Mesenchymal stem cell (in vitro differentiated cells and primary cell): ENCODE results near the gene PDZD2.

Experiments used
- DNase-seq: peaks from one replicate; pipeline ENCODE4 v3.0.0-alpha.2; 2013
- H2AFZ ChIP-seq: one replicate; pipeline ENCODE4 v1.6.1; 2013; ENCODE audit warnings: low read depth, mild to moderate bottlenecking, control low read depth, inconsistent platforms, low read length, moderate library complexity
- H2AK5ac ChIP-seq: 2 replicates; pipeline ENCODE4 v1.6.1; 2013; ENCODE audit warnings: low read length, moderate library complexity, mild to moderate bottlenecking, inconsistent platforms; ENCODE audit not compliant: severe bottlenecking
- H2BK120ac ChIP-seq: one replicate; pipeline ENCODE4 v1.6.1; 2013; ENCODE audit warnings: low read depth, mild to moderate bottlenecking, inconsistent platforms, low read length, moderate library complexity
- H2BK12ac ChIP-seq, 2 experiments: one replicate each; pipeline ENCODE4 v1.6.1; 2013; ENCODE audit warnings: inconsistent platforms in 2 of 2, low read length in 2 of 2, mild to moderate bottlenecking in 2 of 2, moderate library complexity in 2 of 2, control low read depth in 1 of 2
- H2BK15ac ChIP-seq: one replicate; pipeline ENCODE4 v1.6.1; 2013; ENCODE audit warnings: mild to moderate bottlenecking, low read depth, inconsistent platforms; ENCODE audit not compliant: poor library complexity, severe bottlenecking
- H2BK5ac ChIP-seq: 2 replicates; pipeline ENCODE4 v1.6.1; 2013; ENCODE audit warnings: low read depth, mild to moderate bottlenecking, low read length, control low read depth, inconsistent platforms; ENCODE audit not compliant: poor library complexity, severe bottlenecking
- H3K14ac ChIP-seq, 2 experiments: one replicate each; pipeline ENCODE4 v1.6.1; 2013; ENCODE audit warnings: inconsistent platforms in 2 of 2, low read length in 2 of 2, control low read depth in 1 of 2, mild to moderate bottlenecking in 1 of 2, moderate library complexity in 1 of 2
- H3K18ac ChIP-seq, 2 experiments: one replicate each; pipeline ENCODE4 v1.6.1; 2013; ENCODE audit warnings: inconsistent platforms in 2 of 2, low read length in 2 of 2, control low read depth in 1 of 2, low read depth in 1 of 2, mild to moderate bottlenecking in 1 of 2
- H3K23ac ChIP-seq, 2 experiments: one replicate each; pipeline ENCODE4 v1.6.1; 2013; ENCODE audit warnings: inconsistent platforms in 2 of 2, low read length in 2 of 2, mild to moderate bottlenecking in 2 of 2, moderate library complexity in 2 of 2, control low read depth in 1 of 2
- H3K27ac ChIP-seq: 2 replicates; pipeline ENCODE4 v1.5.1; 2013; ENCODE audit warnings: mild to moderate bottlenecking, moderate library complexity, low read length, control low read depth, inconsistent platforms; ENCODE audit not compliant: poor library complexity, severe bottlenecking
- H3K27me3 ChIP-seq, 2 experiments: 2 replicates each; pipeline versions ENCODE4 v1.6.1 to v1.7.0; 2013; ENCODE audit warnings: low read length in 2 of 2, mild to moderate bottlenecking in 2 of 2, moderate library complexity in 2 of 2, control low read depth in 1 of 2, inconsistent platforms in 1 of 2; ENCODE audit not compliant: control insufficient read depth in 1 of 2, insufficient read depth in 1 of 2
- H3K36me3 ChIP-seq, 2 experiments: 2 replicates each; pipeline versions ENCODE4 v1.6.1 to v1.7.0; 2013; ENCODE audit warnings: low read length in 2 of 2, control low read depth in 1 of 2, inconsistent platforms in 1 of 2, low read depth in 1 of 2, mild to moderate bottlenecking in 1 of 2; ENCODE audit not compliant: insufficient read depth in 2 of 2, control insufficient read depth in 1 of 2
- H3K4ac ChIP-seq, 2 experiments: one replicate each; pipeline ENCODE4 v1.6.1; 2013; ENCODE audit warnings: inconsistent platforms in 2 of 2, low read length in 2 of 2, mild to moderate bottlenecking in 2 of 2, moderate library complexity in 2 of 2, control low read depth in 1 of 2, low read depth in 1 of 2
- H3K4me1 ChIP-seq: 2 replicates; pipeline ENCODE4 v1.6.1; 2013; ENCODE audit warnings: low read depth, low read length, control low read depth; ENCODE audit not compliant: control insufficient read depth, insufficient read depth
- H3K4me2 ChIP-seq: 2 replicates; pipeline ENCODE4 v1.6.1; 2013; ENCODE audit warnings: low read length, mild to moderate bottlenecking, inconsistent platforms; ENCODE audit not compliant: poor library complexity, severe bottlenecking
- H3K4me3 ChIP-seq, 2 experiments: 2 replicates each; pipeline versions ENCODE4 v1.5.1 to v1.7.0; 2013; ENCODE audit warnings: low read length in 2 of 2, mild to moderate bottlenecking in 2 of 2, control low read depth in 1 of 2, low read depth in 1 of 2; ENCODE audit not compliant: insufficient read depth in 1 of 2
- H3K79me1 ChIP-seq: replicated peaks from 2 replicates; pipeline ENCODE4 v1.6.1; 2013; ENCODE audit warnings: mild to moderate bottlenecking, control low read depth, low read length, inconsistent platforms; ENCODE audit not compliant: poor library complexity, severe bottlenecking
- H3K9ac ChIP-seq: 2 replicates; pipeline ENCODE4 v1.7.0; 2013; ENCODE audit warnings: mild to moderate bottlenecking, low read length, moderate library complexity
- H3K9me3 ChIP-seq: 2 replicates; pipeline ENCODE4 v1.7.0; 2013; ENCODE audit warnings: mild to moderate bottlenecking, low read length; ENCODE audit not compliant: control insufficient read depth
- H4K8ac ChIP-seq: one replicate; pipeline ENCODE4 v1.6.1; 2013; ENCODE audit warnings: inconsistent platforms, mild to moderate bottlenecking, low read length, moderate library complexity
- H4K91ac ChIP-seq: one replicate; pipeline ENCODE4 v1.6.1; 2013; ENCODE audit warnings: mild to moderate bottlenecking, low read length, inconsistent platforms
- WGBS: methylation state at CpG from one replicate; pipeline ENCODE4 v1.1.7; 2013; ENCODE audit warnings: mixed read lengths; 5-methylcytosine and 5-hydroxymethylcytosine counted together

The PDZD2 gene

GRCh38 chr5:31948006-31948405 lies 309.1 kb downstream of the PDZD2 start:
- Histone ChIP-seq H2BK120ac (no peak overlapping the region), H3K4me2 (no peak overlapping the region), H3K9ac (no peak overlapping the region), H4K91ac (no peak overlapping the region), H3K36me3 (no peaks in the 10 kb centered on the region), H3K23ac (no peak overlapping the region), H3K14ac (peak overlapping the region in 1 of 2 experiments; percentile 31), H3K27me3 (peaks cover 0 to 29% of the 10 kb centered on the region in 2 experiments), H3K79me1 (no peaks in the 10 kb centered on the region), H3K27ac (no peak overlapping the region), H2BK5ac (no peak overlapping the region), H2AK5ac (no peak overlapping the region), H2AFZ (no peak overlapping the region), H3K18ac (no peak overlapping the region), H3K4me1 (peaks cover 4% of the 10 kb centered on the region), H2BK15ac (no peak overlapping the region), H4K8ac (no peak overlapping the region), H3K9me3 (no peaks in the 10 kb centered on the region), H2BK12ac (no peak overlapping the region), H3K4me3 (no peak overlapping the region), H3K4ac (no peak overlapping the region)
- WGBS: 80% methylated on average over 4 of the region's 5 CpGs
- DNase-seq: no peak

GRCh38 chr5:31952067-31952466 lies 313.1 kb downstream of the PDZD2 start:
- no peak overlapping the region for H2AFZ ChIP-seq
- DNase-seq: no peak
- H3K36me3 ChIP-seq: no peaks in the 10 kb centered on the region
- no peak overlapping the region for H3K9ac ChIP-seq
- no peak overlapping the region for H3K4ac ChIP-seq
- no peak overlapping the region for H3K14ac ChIP-seq
- no peak overlapping the region for H3K27ac ChIP-seq
- no peak overlapping the region for H2BK15ac ChIP-seq
- H4K8ac ChIP-seq: no peak overlapping the region
- no peaks in the 10 kb centered on the region for H3K79me1 ChIP-seq
- H4K91ac ChIP-seq: no peak overlapping the region
- H3K9me3 ChIP-seq: no peaks in the 10 kb centered on the region
- no peak overlapping the region for H2BK120ac ChIP-seq
- no peak overlapping the region for H3K4me2 ChIP-seq
- peaks cover 2% of the 10 kb centered on the region for H3K4me1 ChIP-seq
- H3K18ac ChIP-seq: no peak overlapping the region
- H3K23ac ChIP-seq: no peak overlapping the region
- H2BK5ac ChIP-seq: no peak overlapping the region
- no peak overlapping the region for H2AK5ac ChIP-seq
- no peak overlapping the region for H2BK12ac ChIP-seq
- H3K27me3 ChIP-seq: peaks cover 0 to 9% of the 10 kb centered on the region in 2 experiments
- H3K4me3 ChIP-seq: no peak overlapping the region

- no peak overlapping the region for H3K23ac ChIP-seq
- H2AFZ ChIP-seq: no peak overlapping the region
- no CpG with 5 or more reads among the region's 3 CpGs for WGBS
- no peak overlapping the region for H2BK120ac ChIP-seq
- DNase-seq: no peak
- no peaks in the 10 kb centered on the region for H3K36me3 ChIP-seq
- H3K27ac ChIP-seq: no peak overlapping the region
- no peak overlapping the region for H3K18ac ChIP-seq
- no peak overlapping the region for H2BK15ac ChIP-seq
- H3K4ac ChIP-seq: no peak overlapping the region
- H4K91ac ChIP-seq: no peak overlapping the region
- H3K79me1 ChIP-seq: no peaks in the 10 kb centered on the region
- H2BK12ac ChIP-seq: no peak overlapping the region
- H2BK5ac ChIP-seq: no peak overlapping the region
- H3K4me1 ChIP-seq: no peaks in the 10 kb centered on the region
- no peak overlapping the region for H2AK5ac ChIP-seq
- no peak overlapping the region for H3K14ac ChIP-seq
- H3K4me2 ChIP-seq: no peak overlapping the region
- H3K9ac ChIP-seq: no peak overlapping the region
- H3K4me3 ChIP-seq: no peak overlapping the region
- peaks cover 0 to 5% of the 10 kb centered on the region in 2 experiments for H3K27me3 ChIP-seq
- H3K9me3 ChIP-seq: no peaks in the 10 kb centered on the region
- no peak overlapping the region for H4K8ac ChIP-seq
Observed at GRCh38 chr5:31954091-31954490, 315.2 kb downstream of the PDZD2 start.

- H2BK12ac ChIP-seq: no peak overlapping the region
- peaks cover 0 to 22% of the 10 kb centered on the region in 2 experiments for H3K27me3 ChIP-seq
- no peak overlapping the region for H2BK5ac ChIP-seq
- no peak for DNase-seq
- H2AK5ac ChIP-seq: no peak overlapping the region
- no peak overlapping the region for H4K91ac ChIP-seq
- no peak overlapping the region for H2AFZ ChIP-seq
- 88% methylated on average over 7 of the region's 9 CpGs for WGBS
- H3K79me1 ChIP-seq: no peaks in the 10 kb centered on the region
- H3K9me3 ChIP-seq: no peaks in the 10 kb centered on the region
- no peak overlapping the region for H3K4me3 ChIP-seq
- H3K9ac ChIP-seq: no peak overlapping the region
- no peak overlapping the region for H3K14ac ChIP-seq
- H3K36me3 ChIP-seq: no peaks in the 10 kb centered on the region
- H3K4ac ChIP-seq: no peak overlapping the region
- no peak overlapping the region for H3K18ac ChIP-seq
- H3K27ac ChIP-seq: no peak overlapping the region
- no peak overlapping the region for H2BK120ac ChIP-seq
- no peak overlapping the region for H3K4me2 ChIP-seq
- no peak overlapping the region for H3K23ac ChIP-seq
- H2BK15ac ChIP-seq: no peak overlapping the region
- no peak overlapping the region for H4K8ac ChIP-seq
- H3K4me1 ChIP-seq: no peaks in the 10 kb centered on the region
Observed at GRCh38 chr5:31957151-31957550, 318.2 kb downstream of the PDZD2 start.
